Measurements from ENCODE around the gene MSL1.
A peak's percentile ranks its signal among the peaks of the same experiment; 100 is the strongest.

The MSL1 gene

GRCh38 chr17:40122999-40123810, 1.4 kb downstream of the MSL1 start (continued):
- TF ChIP-seq, protein P1, sequence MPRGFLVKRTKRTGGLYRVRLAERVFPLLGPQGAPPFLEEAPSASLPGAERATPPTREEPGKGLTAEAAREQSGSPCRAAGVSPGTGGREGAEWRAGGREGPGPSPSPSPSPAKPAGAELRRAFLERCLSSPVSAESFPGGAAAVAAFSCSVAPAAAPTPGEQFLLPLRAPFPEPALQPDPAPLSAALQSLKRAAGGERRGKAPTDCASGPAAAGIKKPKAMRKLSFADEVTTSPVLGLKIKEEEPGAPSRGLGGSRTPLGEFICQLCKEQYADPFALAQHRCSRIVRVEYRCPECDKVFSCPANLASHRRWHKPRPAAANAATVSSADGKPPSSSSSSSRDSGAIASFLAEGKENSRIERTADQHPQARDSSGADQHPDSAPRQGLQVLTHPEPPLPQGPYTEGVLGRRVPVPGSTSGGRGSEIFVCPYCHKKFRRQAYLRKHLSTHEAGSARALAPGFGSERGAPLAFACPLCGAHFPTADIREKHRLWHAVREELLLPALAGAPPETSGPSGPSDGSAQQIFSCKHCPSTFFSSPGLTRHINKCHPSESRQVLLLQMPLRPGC (tag by site-specific recombination; IDR thresholded peaks at IDR 0.05), result no peak
- TF ChIP-seq ZBTB44 (tag by site-specific recombination; IDR thresholded peaks at IDR 0.05) (no peak), ZNF555 (tag by site-specific recombination; conservative IDR thresholded peaks at IDR 0.05) (no peak), ZNF114 (tag by site-specific recombination; IDR thresholded peaks at IDR 0.05) (no peak), ZNF292 (tag by site-specific recombination; IDR thresholded peaks at IDR 0.05; ENCODE audit: borderline replicate concordance, low read depth) (no peak), ZNF792 (tag by site-specific recombination; IDR thresholded peaks at IDR 0.05) (no peak), ZNF626 (tag by site-specific recombination; IDR thresholded peaks at IDR 0.05) (no peak), ZNF791 (tag by site-specific recombination; IDR thresholded peaks at IDR 0.05) (no peak), EGR2 (tag by site-specific recombination; IDR thresholded peaks at IDR 0.05; ENCODE audit: low read depth) (peak; percentile 85), ZNF585B (tag by site-specific recombination; IDR thresholded peaks at IDR 0.05) (no peak), ZNF140 (tag by site-specific recombination; IDR thresholded peaks at IDR 0.05) (no peak), ZNF416 (tag by site-specific recombination; IDR thresholded peaks at IDR 0.05) (no peak), ZNF549 (tag by site-specific recombination; IDR thresholded peaks at IDR 0.05) (no peak), ZSCAN16 (tag by site-specific recombination; IDR thresholded peaks at IDR 0.05) (no peak), ZNF561 (tag by site-specific recombination; IDR thresholded peaks at IDR 0.05; ENCODE audit: borderline replicate concordance) (no peak), HOXC10 (CRISPR knock-in tag; IDR thresholded peaks at IDR 0.05) (no peak), ZNF138 (tag by site-specific recombination; IDR thresholded peaks at IDR 0.05; ENCODE audit: borderline replicate concordance) (no peak), ZNF658 (tag by site-specific recombination; IDR thresholded peaks at IDR 0.05) (no peak), ZNF335 (tag by site-specific recombination; conservative IDR thresholded peaks at IDR 0.05) (peak; percentile 38; the same call in 1 of the 2 replicates), ZNF544 (tag by site-specific recombination; IDR thresholded peaks at IDR 0.05) (no peak), ZNF596 (tag by site-specific recombination; IDR thresholded peaks at IDR 0.05) (no peak), ZNF16 (tag by site-specific recombination; IDR thresholded peaks at IDR 0.05; ENCODE audit: low read depth) (no peak), ZNF155 (tag by site-specific recombination; IDR thresholded peaks at IDR 0.05) (no peak), ZFHX2 (tag by site-specific recombination; conservative IDR thresholded peaks at IDR 0.05) (peak; percentile 67; the same call in 1 of the 2 replicates), ZNF747 (tag by site-specific recombination; IDR thresholded peaks at IDR 0.05) (no peak)
- TF ChIP-seq, protein P2, sequence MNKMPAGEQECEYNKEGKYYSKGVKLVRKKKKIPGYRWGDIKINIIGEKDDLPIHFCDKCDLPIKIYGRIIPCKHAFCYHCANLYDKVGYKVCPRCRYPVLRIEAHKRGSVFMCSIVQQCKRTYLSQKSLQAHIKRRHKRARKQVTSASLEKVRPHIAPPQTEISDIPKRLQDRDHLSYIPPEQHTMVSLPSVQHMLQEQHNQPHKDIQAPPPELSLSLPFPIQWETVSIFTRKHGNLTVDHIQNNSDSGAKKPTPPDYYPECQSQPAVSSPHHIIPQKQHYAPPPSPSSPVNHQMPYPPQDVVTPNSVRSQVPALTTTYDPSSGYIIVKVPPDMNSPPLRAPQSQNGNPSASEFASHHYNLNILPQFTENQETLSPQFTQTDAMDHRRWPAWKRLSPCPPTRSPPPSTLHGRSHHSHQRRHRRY (tag by site-specific recombination; IDR thresholded peaks at IDR 0.05), result 0 out of 2 replicates have a peak, but pooled peaks have one; percentile 62
- TF ChIP-seq, protein P3, sequence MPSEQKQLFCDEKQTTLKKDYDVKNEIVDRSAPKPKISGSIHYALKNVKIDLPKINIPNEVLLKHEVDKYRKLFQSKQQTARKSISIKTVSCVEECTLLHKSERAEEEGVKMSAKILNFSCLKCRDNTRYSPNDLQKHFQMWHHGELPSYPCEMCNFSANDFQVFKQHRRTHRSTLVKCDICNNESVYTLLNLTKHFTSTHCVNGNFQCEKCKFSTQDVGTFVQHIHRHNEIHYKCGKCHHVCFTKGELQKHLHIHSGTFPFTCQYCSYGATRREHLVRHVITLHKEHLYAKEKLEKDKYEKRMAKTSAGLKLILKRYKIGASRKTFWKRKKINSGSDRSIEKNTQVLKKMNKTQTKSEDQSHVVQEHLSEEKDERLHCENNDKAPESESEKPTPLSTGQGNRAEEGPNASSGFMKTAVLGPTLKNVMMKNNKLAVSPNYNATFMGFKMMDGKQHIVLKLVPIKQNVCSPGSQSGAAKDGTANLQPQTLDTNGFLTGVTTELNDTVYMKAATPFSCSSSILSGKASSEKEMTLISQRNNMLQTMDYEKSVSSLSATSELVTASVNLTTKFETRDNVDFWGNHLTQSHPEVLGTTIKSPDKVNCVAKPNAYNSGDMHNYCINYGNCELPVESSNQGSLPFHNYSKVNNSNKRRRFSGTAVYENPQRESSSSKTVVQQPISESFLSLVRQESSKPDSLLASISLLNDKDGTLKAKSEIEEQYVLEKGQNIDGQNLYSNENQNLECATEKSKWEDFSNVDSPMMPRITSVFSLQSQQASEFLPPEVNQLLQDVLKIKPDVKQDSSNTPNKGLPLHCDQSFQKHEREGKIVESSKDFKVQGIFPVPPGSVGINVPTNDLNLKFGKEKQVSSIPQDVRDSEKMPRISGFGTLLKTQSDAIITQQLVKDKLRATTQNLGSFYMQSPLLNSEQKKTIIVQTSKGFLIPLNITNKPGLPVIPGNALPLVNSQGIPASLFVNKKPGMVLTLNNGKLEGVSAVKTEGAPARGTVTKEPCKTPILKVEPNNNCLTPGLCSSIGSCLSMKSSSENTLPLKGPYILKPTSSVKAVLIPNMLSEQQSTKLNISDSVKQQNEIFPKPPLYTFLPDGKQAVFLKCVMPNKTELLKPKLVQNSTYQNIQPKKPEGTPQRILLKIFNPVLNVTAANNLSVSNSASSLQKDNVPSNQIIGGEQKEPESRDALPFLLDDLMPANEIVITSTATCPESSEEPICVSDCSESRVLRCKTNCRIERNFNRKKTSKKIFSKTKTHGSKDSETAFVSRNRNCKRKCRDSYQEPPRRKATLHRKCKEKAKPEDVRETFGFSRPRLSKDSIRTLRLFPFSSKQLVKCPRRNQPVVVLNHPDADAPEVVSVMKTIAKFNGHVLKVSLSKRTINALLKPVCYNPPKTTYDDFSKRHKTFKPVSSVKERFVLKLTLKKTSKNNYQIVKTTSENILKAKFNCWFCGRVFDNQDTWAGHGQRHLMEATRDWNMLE (tag by site-specific recombination; conservative IDR thresholded peaks at IDR 0.05; ENCODE audit: low read depth), result 0 out of 2 replicates have a peak, but pooled peaks have one; percentile 7
- TF ChIP-seq, protein P4, sequence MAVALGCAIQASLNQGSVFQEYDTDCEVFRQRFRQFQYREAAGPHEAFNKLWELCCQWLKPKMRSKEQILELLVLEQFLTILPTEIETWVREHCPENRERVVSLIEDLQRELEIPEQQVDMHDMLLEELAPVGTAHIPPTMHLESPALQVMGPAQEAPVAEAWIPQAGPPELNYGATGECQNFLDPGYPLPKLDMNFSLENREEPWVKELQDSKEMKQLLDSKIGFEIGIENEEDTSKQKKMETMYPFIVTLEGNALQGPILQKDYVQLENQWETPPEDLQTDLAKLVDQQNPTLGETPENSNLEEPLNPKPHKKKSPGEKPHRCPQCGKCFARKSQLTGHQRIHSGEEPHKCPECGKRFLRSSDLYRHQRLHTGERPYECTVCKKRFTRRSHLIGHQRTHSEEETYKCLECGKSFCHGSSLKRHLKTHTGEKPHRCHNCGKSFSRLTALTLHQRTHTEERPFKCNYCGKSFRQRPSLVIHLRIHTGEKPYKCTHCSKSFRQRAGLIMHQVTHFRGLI (tag by site-specific recombination; IDR thresholded peaks at IDR 0.05), result peak; percentile 52; the same call in 1 of the 2 replicates

All from HEK293 (cell line).